Chondrocyte (in vitro differentiated cells): ENCODE results near the gene ANAPC15. TPM values are rescaled to one million over a fixed set of nuclear protein-coding genes. Genes with fewer than 3 reads are reported as not detected.

Experiments
- DNase-seq: peaks from one replicate; pipeline ENCODE4 v3.0.0; 2021; ENCODE audit warnings: mixed read lengths, low spot score
- H3K27ac Mint-ChIP-seq: one replicate; pipeline ENCODE4 v1.8.0; 2021; ENCODE audit warnings: mild to moderate bottlenecking, moderate library complexity, mixed read lengths; ENCODE audit not compliant: unreplicated experiment
- H3K27me3 Mint-ChIP-seq: 2 replicates; pipeline ENCODE4 v1.8.0; 2021; ENCODE audit warnings: low read depth, mixed read lengths
- H3K36me3 Mint-ChIP-seq: 2 replicates; pipeline ENCODE4 v1.8.0; 2021; ENCODE audit warnings: low read depth, mixed read lengths
- H3K4me1 Mint-ChIP-seq: 2 replicates; pipeline ENCODE4 v1.8.0; 2021; ENCODE audit warnings: low read depth, mild to moderate bottlenecking, mixed read lengths
- H3K4me3 Mint-ChIP-seq: one replicate; pipeline ENCODE4 v1.8.0; 2021; ENCODE audit warnings: mild to moderate bottlenecking, moderate library complexity, mixed read lengths; ENCODE audit not compliant: unreplicated experiment
- H3K9me3 Mint-ChIP-seq: 2 replicates; pipeline ENCODE4 v1.8.0; 2021; ENCODE audit warnings: low read depth, mixed read lengths
- CTCF ChIP-seq: fragments of 200-600 bp; sonication (generic); IDR thresholded peaks from 2 replicates; pipeline ENCODE4 v1.5.0; 2021; ENCODE audit warnings: antibody characterized with exemption, mild to moderate bottlenecking, moderate library complexity
- total RNA-seq: library from RNA; stranded (reverse); gene quantifications from 3 replicates; pipeline ENCODE4 v1.2.1, GENCODE V29; 2021

ANAPC15 gene
- total RNA-seq, 1 donor from 2014 or later = 37.6 TPM

GRCh38 chr11:72098741-72099140 lies 13.8 kb downstream of the ANAPC15 start:
- Mint-ChIP-seq H3K36me3 (peaks cover 10% of the 10 kb centered on the region), H3K4me1 (peaks cover 29% of the 10 kb centered on the region), H3K27me3 (no peaks in the 10 kb centered on the region), H3K9me3 (no peaks in the 10 kb centered on the region), H3K4me3 (no peak overlapping the region), H3K27ac (no peak overlapping the region)
- DNase-seq = no peak
- no peak for TF ChIP-seq CTCF

DNA sequence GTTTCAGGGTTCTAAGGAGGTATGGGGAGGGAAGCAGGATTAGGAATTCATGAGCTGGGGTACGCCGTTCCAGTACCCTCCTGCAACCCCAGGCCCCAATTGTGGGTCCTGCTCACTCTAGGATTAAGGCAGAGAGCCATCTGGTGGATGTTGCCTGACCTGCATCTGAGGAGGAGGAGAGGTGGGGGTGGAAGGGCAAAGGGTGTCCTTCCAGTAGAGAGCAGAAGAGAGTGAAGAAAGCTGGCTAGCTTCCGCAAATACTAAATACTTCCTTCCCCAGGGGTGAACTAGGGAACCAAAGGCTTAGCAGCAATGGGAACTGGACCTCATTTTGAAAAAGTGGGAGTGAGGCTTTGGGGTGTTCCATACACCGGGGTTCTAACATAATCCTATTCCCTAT lies 21.2 kb downstream of the ANAPC15 start:
- Mint-ChIP-seq H3K27ac (peak overlapping the region; percentile 14), H3K9me3 (no peaks in the 10 kb centered on the region), H3K4me3 (no peak overlapping the region), H3K4me1 (no peaks in the 10 kb centered on the region), H3K36me3 (peaks cover 3% of the 10 kb centered on the region), H3K27me3 (no peaks in the 10 kb centered on the region)
- DNase-seq = no peak
- TF ChIP-seq CTCF = peak; percentile 87

GRCh38 chr11:72088076-72088808 lies 24.3 kb downstream of the ANAPC15 start:
- Mint-ChIP-seq H3K27ac (no peak overlapping the region), H3K36me3 (peaks cover 1% of the 10 kb centered on the region), H3K4me1 (no peaks in the 10 kb centered on the region), H3K4me3 (no peak overlapping the region), H3K9me3 (no peaks in the 10 kb centered on the region), H3K27me3 (no peaks in the 10 kb centered on the region)
- TF ChIP-seq CTCF = no peak
- no peak for DNase-seq

DNA sequence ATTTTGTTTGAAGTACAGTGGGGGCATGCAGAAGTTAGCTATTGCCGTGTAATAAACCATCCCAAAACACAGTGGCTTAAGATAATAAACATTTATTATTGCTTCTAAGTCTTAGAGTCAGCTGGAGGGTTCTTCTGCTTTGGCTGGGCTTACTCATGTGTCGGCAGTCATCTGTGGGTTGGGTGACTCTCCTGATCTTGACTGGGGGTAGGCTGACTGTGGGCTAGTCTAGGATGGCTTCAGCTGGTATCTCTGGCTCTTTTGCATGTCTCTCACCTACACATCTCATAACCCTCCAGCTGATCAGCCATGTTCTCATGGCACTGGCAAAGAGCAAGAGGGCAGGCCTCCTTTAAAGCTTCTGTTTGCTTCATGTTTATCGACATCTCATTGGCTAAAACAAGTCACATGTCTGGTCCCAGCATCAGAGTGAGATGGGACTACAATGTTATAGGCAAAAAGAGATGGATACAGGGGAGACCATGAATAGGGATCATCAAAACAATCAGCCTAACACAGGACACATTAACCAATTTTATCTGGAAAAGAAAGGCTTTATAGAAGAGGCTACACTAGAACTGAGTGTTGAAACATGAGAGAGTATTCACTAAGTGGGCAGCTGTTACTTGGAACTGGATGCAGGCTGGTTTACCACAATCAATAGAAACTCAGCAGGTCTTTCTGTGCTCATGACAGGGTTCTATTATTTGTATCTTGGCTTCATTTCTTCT lies 26.7 kb downstream of the ANAPC15 start:
- no peak for TF ChIP-seq CTCF
- no peak overlapping the region for H3K27ac Mint-ChIP-seq

GRCh38 chr11:72084965-72085364 lies 27.5 kb downstream of the ANAPC15 start:
- Mint-ChIP-seq H3K36me3 (peaks cover 1% of the 10 kb centered on the region), H3K4me3 (no peak overlapping the region), H3K4me1 (peaks cover 11% of the 10 kb centered on the region), H3K27me3 (no peaks in the 10 kb centered on the region), H3K27ac (no peak overlapping the region), H3K9me3 (no peaks in the 10 kb centered on the region)
- no peak for DNase-seq
- TF ChIP-seq CTCF = no peak

More for the DNA sequence above, 26.7 kb downstream of the ANAPC15 start:
- DNase-seq = no peak
- H3K4me3 Mint-ChIP-seq = no peak overlapping the region
- no peaks in the 10 kb centered on the region for H3K9me3 Mint-ChIP-seq
- peaks cover 9% of the 10 kb centered on the region for H3K4me1 Mint-ChIP-seq
- peaks cover 1% of the 10 kb centered on the region for H3K36me3 Mint-ChIP-seq
- no peaks in the 10 kb centered on the region for H3K27me3 Mint-ChIP-seq
